Mesendoderm (in vitro differentiated cells): Measurements from ENCODE around the gene ITIH3.

Source experiments
- DNase-seq: peaks from one replicate; pipeline ENCODE4 v3.0.0; 2013
- H2AK5ac ChIP-seq: 2 replicates; pipeline ENCODE4 v1.6.1; 2013; ENCODE audit warnings: low read length, inconsistent platforms
- H2BK120ac ChIP-seq: 2 replicates; pipeline ENCODE4 v1.6.1; 2013; ENCODE audit warnings: low read depth, mild to moderate bottlenecking, low read length, moderate library complexity, mixed read lengths
- H2BK15ac ChIP-seq: replicated peaks from 2 replicates; pipeline ENCODE4 v1.6.1; 2013; ENCODE audit warnings: low read depth, mild to moderate bottlenecking, moderate library complexity
- H2BK5ac ChIP-seq: 2 replicates; pipeline ENCODE4 v1.6.1; 2013; ENCODE audit warnings: low read length, inconsistent platforms
- H3K18ac ChIP-seq: 2 replicates; pipeline ENCODE4 v1.6.1; 2013; ENCODE audit warnings: mild to moderate bottlenecking, low read length, mixed read lengths
- H3K23ac ChIP-seq: one replicate; pipeline ENCODE4 v1.6.1; 2013; ENCODE audit warnings: low read length
- H3K27ac ChIP-seq: 2 replicates; pipeline ENCODE4 v1.5.1; 2013; ENCODE audit warnings: low read depth, mild to moderate bottlenecking, inconsistent platforms, low read length, moderate library complexity
- H3K27me3 ChIP-seq: 2 replicates; pipeline ENCODE4 v1.6.1; 2013; ENCODE audit warnings: low read length, control low read depth, mild to moderate bottlenecking, inconsistent platforms; ENCODE audit not compliant: insufficient read depth, poor library complexity
- H3K36me3 ChIP-seq: 2 replicates; pipeline ENCODE4 v1.6.1; 2013; ENCODE audit warnings: low read length, inconsistent platforms; ENCODE audit not compliant: control insufficient read depth, insufficient read depth
- H3K4ac ChIP-seq: one replicate; pipeline ENCODE4 v1.6.1; 2013; ENCODE audit warnings: low read depth, mild to moderate bottlenecking, low read length, moderate library complexity
- H3K4me1 ChIP-seq: 2 replicates; pipeline ENCODE4 v1.6.1; 2013; ENCODE audit warnings: low read depth, low read length, inconsistent platforms; ENCODE audit not compliant: control insufficient read depth
- H3K4me2 ChIP-seq: 2 replicates; pipeline ENCODE4 v1.6.1; 2013; ENCODE audit warnings: low read length
- H3K4me3 ChIP-seq: 2 replicates; pipeline ENCODE4 v1.5.1; 2013; ENCODE audit warnings: mild to moderate bottlenecking, low read length
- H3K56ac ChIP-seq: one replicate; pipeline ENCODE4 v1.6.1; 2013; ENCODE audit warnings: low read length
- H3K79me1 ChIP-seq: 2 replicates; pipeline ENCODE4 v1.6.1; 2013; ENCODE audit warnings: low read length, inconsistent platforms
- H3K79me2 ChIP-seq: 2 replicates; pipeline ENCODE4 v1.6.1; 2013; ENCODE audit warnings: mild to moderate bottlenecking, low read length; ENCODE audit not compliant: control insufficient read depth, insufficient read depth
- H3K9ac ChIP-seq: 2 replicates; pipeline ENCODE4 v1.6.1; 2013; ENCODE audit warnings: low read length, inconsistent platforms
- H4K5ac ChIP-seq: one replicate; pipeline ENCODE4 v1.6.1; 2013; ENCODE audit warnings: low read length
- H4K8ac ChIP-seq: one replicate; pipeline ENCODE4 v1.6.1; 2013; ENCODE audit warnings: low read depth, mild to moderate bottlenecking, control low read depth, low read length, moderate library complexity
- WGBS: extraction: QIAGEN DNeasy Blood & Tissue Kit; methylation state at CpG from one replicate; pipeline ENCODE4 v1.1.7; 2013; ENCODE audit warnings: low lambda C conversion rate, missing lambda C conversion rate; ENCODE audit not compliant: insufficient coverage; ENCODE audit errors: extremely low coverage; 5-methylcytosine and 5-hydroxymethylcytosine counted together

The ITIH3 gene

GRCh38 chr3:52795298-52795900, 803 bp downstream of the ITIH3 start:
- H3K27me3 ChIP-seq = no peaks in the 10 kb centered on the region
- H3K79me1 ChIP-seq = no peaks in the 10 kb centered on the region
- H3K4me3 ChIP-seq = no peak overlapping the region
- H4K8ac ChIP-seq = no peak overlapping the region
- no peak overlapping the region for H2AK5ac ChIP-seq
- H3K4me1 ChIP-seq = no peaks in the 10 kb centered on the region
- H3K23ac ChIP-seq = no peak overlapping the region
- no peak overlapping the region for H2BK5ac ChIP-seq
- no peak for DNase-seq
- WGBS = no CpG with 5 or more reads among the region's 9 CpGs
- H3K18ac ChIP-seq = no peak overlapping the region
- H3K27ac ChIP-seq = no peak overlapping the region
- no peak overlapping the region for H3K4me2 ChIP-seq
- H4K5ac ChIP-seq = no peak overlapping the region
- H2BK15ac ChIP-seq = no peak overlapping the region
- H3K56ac ChIP-seq = no peak overlapping the region
- no peak overlapping the region for H2BK120ac ChIP-seq
- H3K36me3 ChIP-seq = no peaks in the 10 kb centered on the region
- H3K9ac ChIP-seq = no peak overlapping the region
- H3K4ac ChIP-seq = no peak overlapping the region
- H3K79me2 ChIP-seq = no peaks in the 10 kb centered on the region

- Histone ChIP-seq H4K5ac (no peak overlapping the region), H3K4me2 (no peak overlapping the region), H3K79me1 (no peaks in the 10 kb centered on the region), H3K23ac (no peak overlapping the region), H4K8ac (no peak overlapping the region), H3K4ac (no peak overlapping the region), H3K4me3 (no peak overlapping the region), H2BK15ac (no peak overlapping the region), H3K79me2 (no peaks in the 10 kb centered on the region), H3K4me1 (no peaks in the 10 kb centered on the region), H2BK120ac (no peak overlapping the region), H3K9ac (no peak overlapping the region), H2BK5ac (no peak overlapping the region), H3K27ac (no peak overlapping the region), H3K27me3 (no peaks in the 10 kb centered on the region), H3K18ac (no peak overlapping the region), H2AK5ac (no peak overlapping the region), H3K36me3 (no peaks in the 10 kb centered on the region), H3K56ac (no peak overlapping the region)
- no CpG with 5 or more reads among the region's 9 CpGs for WGBS
- DNase-seq = no peak
These were observed 1.8 kb downstream of the ITIH3 start for GRCh38 chr3:52796411-52796810.

GRCh38 chr3:52798376-52798977, 3.9 kb downstream of the ITIH3 start:
- H3K27ac ChIP-seq = no peak overlapping the region
- H2BK120ac ChIP-seq = no peak overlapping the region
- H3K79me2 ChIP-seq = no peaks in the 10 kb centered on the region
- H3K4me3 ChIP-seq = no peak overlapping the region
- no peak overlapping the region for H3K23ac ChIP-seq
- no peaks in the 10 kb centered on the region for H3K36me3 ChIP-seq
- H3K56ac ChIP-seq = no peak overlapping the region
- no peaks in the 10 kb centered on the region for H3K27me3 ChIP-seq
- H4K8ac ChIP-seq = no peak overlapping the region
- H3K4me2 ChIP-seq = no peak overlapping the region
- DNase-seq = peak; percentile 17
- no peak overlapping the region for H2BK15ac ChIP-seq
- H3K79me1 ChIP-seq = no peaks in the 10 kb centered on the region
- no peak overlapping the region for H4K5ac ChIP-seq
- no peak overlapping the region for H2BK5ac ChIP-seq
- H3K9ac ChIP-seq = no peak overlapping the region
- no peak overlapping the region for H2AK5ac ChIP-seq
- no peak overlapping the region for H3K18ac ChIP-seq
- WGBS = no CpG with 5 or more reads among the region's 10 CpGs
- no peaks in the 10 kb centered on the region for H3K4me1 ChIP-seq
- H3K4ac ChIP-seq = no peak overlapping the region

- no peak overlapping the region for H3K4me3 ChIP-seq
- H3K36me3 ChIP-seq = no peaks in the 10 kb centered on the region
- H3K27ac ChIP-seq = no peak overlapping the region
- WGBS = no CpG with 5 or more reads among the region's 14 CpGs
- H3K79me1 ChIP-seq = no peaks in the 10 kb centered on the region
- no peak overlapping the region for H2AK5ac ChIP-seq
- H3K27me3 ChIP-seq = no peaks in the 10 kb centered on the region
- H3K4ac ChIP-seq = no peak overlapping the region
- H3K18ac ChIP-seq = no peak overlapping the region
- no peaks in the 10 kb centered on the region for H3K4me1 ChIP-seq
- H2BK120ac ChIP-seq = no peak overlapping the region
- H2BK5ac ChIP-seq = no peak overlapping the region
- no peak overlapping the region for H3K9ac ChIP-seq
- no peak overlapping the region for H3K4me2 ChIP-seq
- peak; percentile 71 for DNase-seq
- H3K23ac ChIP-seq = no peak overlapping the region
- no peak overlapping the region for H4K5ac ChIP-seq
- H2BK15ac ChIP-seq = no peak overlapping the region
- no peak overlapping the region for H3K56ac ChIP-seq
- H4K8ac ChIP-seq = no peak overlapping the region
- no peaks in the 10 kb centered on the region for H3K79me2 ChIP-seq
These were observed 4.4 kb downstream of the ITIH3 start for GRCh38 chr3:52798978-52799476.

- Histone ChIP-seq H3K79me1 (no peaks in the 10 kb centered on the region), H3K18ac (no peak overlapping the region), H4K8ac (no peak overlapping the region), H3K4me3 (no peak overlapping the region), H3K4me2 (no peak overlapping the region), H3K27ac (no peak overlapping the region), H3K23ac (no peak overlapping the region), H2AK5ac (no peak overlapping the region), H3K4ac (no peak overlapping the region), H3K27me3 (no peaks in the 10 kb centered on the region), H4K5ac (no peak overlapping the region), H3K4me1 (no peaks in the 10 kb centered on the region), H2BK120ac (no peak overlapping the region), H2BK15ac (no peak overlapping the region), H3K79me2 (no peaks in the 10 kb centered on the region), H2BK5ac (no peak overlapping the region), H3K56ac (no peak overlapping the region), H3K36me3 (no peaks in the 10 kb centered on the region), H3K9ac (no peak overlapping the region)
- no peak for DNase-seq
- no CpG with 5 or more reads among the region's 7 CpGs for WGBS
These were observed 5.5 kb downstream of the ITIH3 start for GRCh38 chr3:52800079-52800478.

- H4K5ac ChIP-seq = no peak overlapping the region
- H3K4me3 ChIP-seq = no peak overlapping the region
- no peaks in the 10 kb centered on the region for H3K27me3 ChIP-seq
- no peak overlapping the region for H2BK5ac ChIP-seq
- H3K4me2 ChIP-seq = no peak overlapping the region
- no peak overlapping the region for H3K4ac ChIP-seq
- no peak for DNase-seq
- no peaks in the 10 kb centered on the region for H3K79me1 ChIP-seq
- H2BK15ac ChIP-seq = no peak overlapping the region
- no peak overlapping the region for H2BK120ac ChIP-seq
- H3K79me2 ChIP-seq = no peaks in the 10 kb centered on the region
- no peaks in the 10 kb centered on the region for H3K36me3 ChIP-seq
- no peak overlapping the region for H3K18ac ChIP-seq
- no peak overlapping the region for H3K23ac ChIP-seq
- H3K4me1 ChIP-seq = no peaks in the 10 kb centered on the region
- H3K27ac ChIP-seq = no peak overlapping the region
- no peak overlapping the region for H2AK5ac ChIP-seq
- H3K56ac ChIP-seq = no peak overlapping the region
- no peak overlapping the region for H3K9ac ChIP-seq
- no CpG with 5 or more reads among the region's 5 CpGs for WGBS
- H4K8ac ChIP-seq = no peak overlapping the region
These were observed 7.2 kb downstream of the ITIH3 start for GRCh38 chr3:52801839-52802238.
